ENCODE measurements around the gene CD19.
"Not testable (repeated sequence)": the region's sequence is repeated elsewhere in the genome, so short reads cannot be mapped to it uniquely, and the experiment has no call there.

Gene CD19

DNA sequence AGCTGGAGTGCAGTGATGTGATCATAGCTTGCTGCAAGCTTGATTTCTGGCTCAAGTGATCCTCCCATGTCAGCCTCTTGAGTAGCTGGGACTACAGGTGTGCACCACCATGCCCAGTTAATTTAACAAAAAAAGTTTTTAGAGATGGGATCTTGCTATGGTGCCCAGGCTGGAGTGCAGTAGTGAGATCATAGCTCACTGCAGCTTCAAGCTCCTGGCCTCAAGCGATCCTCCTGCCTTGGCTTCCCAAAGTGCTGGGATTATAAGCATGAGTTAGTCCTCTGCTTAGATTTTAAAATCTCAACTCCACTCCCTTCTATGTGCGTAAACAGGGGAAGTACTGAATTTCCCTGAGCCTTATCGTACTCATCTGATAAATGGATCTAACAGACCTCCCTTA lies 13.1 kb upstream of the CD19 start:
- H3K4me3 ChIP-seq (replicated peaks; ENCODE audit: low read depth, low read length): no peak overlapping the region
- TF ChIP-seq CTCF (IDR thresholded peaks at IDR 0.05; ENCODE audit: low read length, missing control alignments): no peak
- no peak for DNase-seq (ENCODE audit: low read depth)

DNA sequence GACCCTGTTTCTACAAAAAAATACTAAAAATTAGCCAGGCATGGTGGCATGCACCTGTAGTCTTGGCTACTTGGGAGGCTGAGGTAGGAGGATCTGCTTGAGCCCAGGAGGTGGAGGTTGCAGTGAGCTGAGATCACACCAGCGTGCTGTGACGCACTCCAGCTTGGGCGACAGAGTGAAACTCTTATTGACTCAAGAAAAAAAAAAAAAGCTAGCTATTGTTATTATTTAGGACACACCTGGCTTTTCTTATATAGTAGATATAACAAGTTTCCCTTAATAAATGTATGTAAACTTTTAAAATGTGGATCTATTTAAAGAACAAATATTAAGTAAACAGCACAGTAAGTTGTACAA lies 8.6 kb upstream of the CD19 start:
- H3K4me3 ChIP-seq (replicated peaks; ENCODE audit: low read depth, low read length): no peak overlapping the region
- DNase-seq (ENCODE audit: low read depth): no peak
- TF ChIP-seq CTCF (IDR thresholded peaks at IDR 0.05; ENCODE audit: low read length, missing control alignments): no peak

GRCh38 chr16:28923652-28924398 lies 7.9 kb upstream of the CD19 start:
- no peak overlapping the region for H3K4me3 ChIP-seq (replicated peaks; ENCODE audit: low read depth, low read length)
- no peak for DNase-seq (ENCODE audit: low read depth)
- no peak for TF ChIP-seq CTCF (IDR thresholded peaks at IDR 0.05; ENCODE audit: low read length, missing control alignments)

GRCh38 chr16:28924399-28924761 lies 7.4 kb upstream of the CD19 start:
- no peak for DNase-seq (ENCODE audit: low read depth)
- H3K4me3 ChIP-seq (replicated peaks; ENCODE audit: low read depth, low read length): peak overlapping the region; percentile 79
- TF ChIP-seq CTCF (IDR thresholded peaks at IDR 0.05; ENCODE audit: low read length, missing control alignments): no peak

DNA sequence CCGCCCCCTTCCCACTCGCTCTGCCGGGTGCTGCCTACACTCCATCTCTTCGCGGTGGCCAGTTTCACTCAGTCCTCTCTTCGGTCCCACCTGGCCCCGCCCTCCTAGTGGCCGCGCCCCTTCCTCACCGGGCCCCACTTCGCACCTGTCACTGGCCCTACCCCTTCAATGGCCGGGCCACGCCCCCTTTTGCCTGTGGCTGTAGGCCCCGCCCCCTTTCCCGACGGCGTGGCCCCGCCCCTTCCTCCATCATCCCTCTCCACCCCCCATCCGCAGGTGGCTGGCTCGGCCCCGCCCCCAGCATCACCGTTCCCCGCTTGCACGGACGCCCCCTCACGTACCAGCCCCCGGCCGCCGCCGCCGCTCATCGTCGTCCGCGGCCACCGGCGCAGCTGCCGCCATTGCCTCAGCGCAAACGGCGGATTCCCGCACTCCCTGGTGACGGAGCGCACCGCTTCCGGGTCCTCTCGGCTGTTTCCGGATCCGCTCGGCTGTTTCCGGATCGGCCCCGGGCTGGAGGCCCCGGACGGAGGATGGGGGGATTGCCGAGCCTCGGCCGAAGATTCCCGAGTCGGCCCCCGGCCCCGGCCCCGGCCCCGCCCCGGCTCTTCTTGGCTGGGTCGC lies 6.9 kb upstream of the CD19 start, which contains the start of gene RABEP2:
Gene RABEP2 (minus strand): TSS at position 477 of the 624 bp plus-strand sequence. CDS start 75 bp downstream, at position 402.
- peak within 1 kb of the TSS; percentile 79 for H3K4me3 ChIP-seq (replicated peaks; ENCODE audit: low read depth, low read length)
- TF ChIP-seq CTCF (IDR thresholded peaks at IDR 0.05; ENCODE audit: low read length, missing control alignments): no peak
- DNase-seq (ENCODE audit: low read depth): peak; percentile 87

GRCh38 chr16:28925386-28926228 lies 6.2 kb upstream of the CD19 start:
- DNase-seq (ENCODE audit: low read depth): peak; percentile 69
- TF ChIP-seq CTCF (IDR thresholded peaks at IDR 0.05; ENCODE audit: low read length, missing control alignments): no peak
- peak overlapping the region; percentile 79 for H3K4me3 ChIP-seq (replicated peaks; ENCODE audit: low read depth, low read length)

- H3K4me3 ChIP-seq (replicated peaks; ENCODE audit: low read depth, low read length): not testable (repeated sequence)
These were observed 5.5 kb upstream of the CD19 start for GRCh38 chr16:28926284-28926683.

More at GRCh38 chr16:28926284-28926683, 5.5 kb upstream of the CD19 start:
- DNase-seq (ENCODE audit: low read depth): not testable (repeated sequence)

Data from fibroblast of pulmonary artery (primary cell).